Hepatocyte (in vitro differentiated cells): ENCODE measurements around the gene SEMA4C. TPM values are rescaled to one million over a fixed set of nuclear protein-coding genes. Genes with fewer than 3 reads are reported as not detected.

Source experiments
- DNase-seq: peaks from one replicate; pipeline ENCODE4 v3.0.0-alpha.2; 2016; ENCODE audit warnings: low spot score
- H2AFZ ChIP-seq: fragments of 200-600 bp; sonication (generic); 2 replicates; pipeline ENCODE4 v1.6.0; 2016; ENCODE audit warnings: antibody characterized with exemption, mild to moderate bottlenecking
- H3K27ac ChIP-seq: fragments of 200-600 bp; sonication (generic); 2 replicates; pipeline ENCODE4 v1.5.1; 2016; ENCODE audit warnings: mild to moderate bottlenecking
- H3K27me3 ChIP-seq: fragments of 200-600 bp; sonication (generic); 2 replicates; pipeline ENCODE4 v1.6.1; 2016
- H3K36me3 ChIP-seq: fragments of 200-600 bp; sonication (generic); replicated peaks from 2 replicates; pipeline ENCODE4 v1.5.1; 2016; ENCODE audit warnings: low read depth; ENCODE audit not compliant: insufficient read depth
- H3K4me1 ChIP-seq: fragments of 200-600 bp; sonication (generic); 2 replicates; pipeline ENCODE4 v1.5.1; 2016; ENCODE audit warnings: mild to moderate bottlenecking, moderate library complexity; ENCODE audit not compliant: insufficient read depth
- H3K4me2 ChIP-seq: fragments of 200-600 bp; sonication (generic); 2 replicates; pipeline ENCODE4 v1.6.0; 2016
- H3K4me3 ChIP-seq: fragments of 200-600 bp; sonication (generic); 2 replicates; pipeline ENCODE4 v1.5.1; 2016; ENCODE audit warnings: mild to moderate bottlenecking
- H3K79me2 ChIP-seq: fragments of 200-600 bp; sonication (generic); 2 replicates; pipeline ENCODE4 v1.6.0; 2017; ENCODE audit warnings: mild to moderate bottlenecking
- H3K9me2 ChIP-seq: fragments of 200-600 bp; sonication (generic); replicated peaks from 2 replicates; pipeline ENCODE4 v1.6.0; 2017; ENCODE audit warnings: mild to moderate bottlenecking; ENCODE audit not compliant: insufficient read depth
- H3K9me3 ChIP-seq: fragments of 200-600 bp; sonication (generic); 2 replicates; pipeline ENCODE4 v1.5.1; 2016; ENCODE audit warnings: low read depth, mild to moderate bottlenecking
- H4K20me1 ChIP-seq: fragments of 200-600 bp; sonication (generic); 2 replicates; pipeline ENCODE4 v1.6.0; 2016; ENCODE audit warnings: mild to moderate bottlenecking; ENCODE audit not compliant: insufficient read depth, poor library complexity, severe bottlenecking
- CTCF ChIP-seq: fragments of 200-600 bp; sonication (generic); IDR thresholded peaks from 2 replicates; pipeline ENCODE4 v1.5.1; 2016; ENCODE audit warnings: antibody characterized with exemption, mild to moderate bottlenecking; ENCODE audit not compliant: poor library complexity
- EZH2 ChIP-seq: fragments of 200-600 bp; sonication (generic); IDR thresholded peaks from 2 replicates; pipeline ENCODE4 v1.6.1; 2016; ENCODE audit warnings: antibody characterized with exemption, mild to moderate bottlenecking, borderline replicate concordance
- EZH2phosphoT487 ChIP-seq: fragments of 200-600 bp; sonication (generic); IDR thresholded peaks from one replicate; pipeline ENCODE4 v1.6.1; 2018; ENCODE audit warnings: antibody characterized with exemption, mild to moderate bottlenecking, low read depth, moderate library complexity; ENCODE audit not compliant: unreplicated experiment, severe bottlenecking
- WGBS: methylation state at CpG from one replicate; pipeline ENCODE4 v1.1.6; 2016; ENCODE audit warnings: low lambda C conversion rate; ENCODE audit errors: missing lambda C conversion rate; 5-methylcytosine and 5-hydroxymethylcytosine counted together
- polyA plus RNA-seq: library from polyadenylated mRNA; unstranded; fragments of >200 nt; fragmentation: Nextera tagmentation; extraction: Ambion mirVana; gene quantifications from 2 replicates; pipeline ENCODE4 v1.2.1, GENCODE V29; 2016
- total RNA-seq: library from RNA; depleted of rRNA; stranded (reverse); fragments of >200 nt; gene quantifications from 2 replicates; pipeline ENCODE4 v1.2.3, GENCODE V29; 2014

Gene SEMA4C
- total and polyA plus RNA-seq, 2 experiments from 2014 or later = 28.6 to 37.5 TPM

- Histone ChIP-seq H2AFZ (no peak overlapping the region), H3K27me3 (no peaks in the 10 kb centered on the region), H3K36me3 (no peaks in the 10 kb centered on the region), H3K79me2 (no peaks in the 10 kb centered on the region), H3K27ac (no peak overlapping the region), H3K4me2 (no peak overlapping the region), H3K4me1 (peaks cover 11% of the 10 kb centered on the region), H3K9me2 (no peaks in the 10 kb centered on the region), H4K20me1 (no peaks in the 10 kb centered on the region), H3K4me3 (no peak overlapping the region), H3K9me3 (no peaks in the 10 kb centered on the region)
- DNase-seq = no peak
- 93% methylated on average over 6 of the region's 6 CpGs for WGBS
- TF ChIP-seq CTCF (no peak), EZH2 (no peak), EZH2phosphoT487 (no peak)
Observed at GRCh38 chr2:96880891-96881273, 11.0 kb upstream of the SEMA4C start.

- H3K4me1 ChIP-seq = peaks cover 23% of the 10 kb centered on the region
- no peaks in the 10 kb centered on the region for H3K27me3 ChIP-seq
- no peak overlapping the region for H3K4me2 ChIP-seq
- no peaks in the 10 kb centered on the region for H3K9me3 ChIP-seq
- H3K9me2 ChIP-seq = no peaks in the 10 kb centered on the region
- no peak for DNase-seq
- H3K4me3 ChIP-seq = no peak overlapping the region
- TF ChIP-seq EZH2phosphoT487 (no peak), EZH2 (no peak), CTCF (no peak)
- no peaks in the 10 kb centered on the region for H3K36me3 ChIP-seq
- no peak overlapping the region for H2AFZ ChIP-seq
- no peak overlapping the region for H3K27ac ChIP-seq
- no peaks in the 10 kb centered on the region for H4K20me1 ChIP-seq
- 91% methylated on average over 18 of the region's 18 CpGs for WGBS
- H3K79me2 ChIP-seq = no peaks in the 10 kb centered on the region
Observed at GRCh38 chr2:96879545-96880040, 9.7 kb upstream of the SEMA4C start.

- H3K9me2 ChIP-seq = no peaks in the 10 kb centered on the region
- H3K27ac ChIP-seq = no peak overlapping the region
- H2AFZ ChIP-seq = no peak overlapping the region
- TF ChIP-seq EZH2 (no peak), EZH2phosphoT487 (no peak), CTCF (no peak)
- H3K27me3 ChIP-seq = no peaks in the 10 kb centered on the region
- no peaks in the 10 kb centered on the region for H4K20me1 ChIP-seq
- H3K36me3 ChIP-seq = no peaks in the 10 kb centered on the region
- no peak overlapping the region for H3K4me3 ChIP-seq
- no peaks in the 10 kb centered on the region for H3K9me3 ChIP-seq
- no peak overlapping the region for H3K4me2 ChIP-seq
- 95% methylated on average over 22 of the region's 22 CpGs for WGBS
- no peak for DNase-seq
- H3K4me1 ChIP-seq = peaks cover 29% of the 10 kb centered on the region
- no peaks in the 10 kb centered on the region for H3K79me2 ChIP-seq
Observed at GRCh38 chr2:96878796-96879544, 9.1 kb upstream of the SEMA4C start.
